Endothelial cell of umbilical vein (primary cell): ENCODE measurements around the gene MEGF11. TPM values are rescaled to one million over a fixed set of nuclear protein-coding genes. Genes with fewer than 3 reads are reported as not detected.

Experiments
- BruUV-seq: library from RNA; stranded (reverse); fragments of 400-500 nt; replicated peaks from 2 replicates; lab custom pipeline; 2021; lab: Mats Ljungman, UMichigan
- CTCF ChIA-PET: fragments of 300-600, 350-600 bp; sonication (Branson Sonifier 250); formaldehyde crosslinking; loops from one replicate; lab custom pipeline; 2021; ENCODE audit warnings: antibody characterized with exemption, inconsistent platforms; lab: Charles Lee
- POLR2A ChIA-PET: fragments of 300-600, 350-600 bp; sonication (Branson Sonifier 250); formaldehyde crosslinking; loops from one replicate; lab custom pipeline; 2021; ENCODE audit warnings: antibody characterized with exemption, inconsistent platforms; lab: Charles Lee
- DNase-seq: peaks from one replicate; pipeline ENCODE4 v3.0.0-alpha.2; 2011; ENCODE audit warnings: low read depth, low spot score
- FAIRE-seq: peaks from 2 replicates; lab custom pipeline; 2011; peaks lifted over from hg19 to GRCh38; lab: Jason Lieb, UNC
- H2AFZ ChIP-seq: 2 replicates; pipeline ENCODE4 v1.6.0; 2012; ENCODE audit warnings: low read depth, low read length, control low read depth, inconsistent platforms
- H3K27ac ChIP-seq: 2 replicates; pipeline ENCODE4 v1.5.1; 2011; ENCODE audit warnings: low read depth, mild to moderate bottlenecking, control low read depth, low read length, moderate library complexity; ENCODE audit not compliant: insufficient read depth
- H3K27me3 ChIP-seq, 2 experiments: 2 replicates each; pipeline versions ENCODE4 v1.6.0 to v1.6.1; 2011; ENCODE audit warnings: low read length in 2 of 2, mixed read lengths in 1 of 2; ENCODE audit not compliant: control insufficient read depth in 2 of 2, insufficient read depth in 2 of 2
- H3K36me3 ChIP-seq, 2 experiments: 2 replicates in 1 of 2; 3 replicates in 1 of 2; pipeline ENCODE4 v1.5.1; 2011; ENCODE audit warnings: low read length in 2 of 2, mild to moderate bottlenecking in 1 of 2, moderate library complexity in 1 of 2; ENCODE audit not compliant: control insufficient read depth in 2 of 2, insufficient read depth in 2 of 2; ENCODE audit errors: extremely low read depth in 1 of 2
- H3K4me1 ChIP-seq: 3 replicates; pipeline ENCODE4 v1.5.1; 2011; ENCODE audit warnings: mild to moderate bottlenecking, low read length; ENCODE audit not compliant: control insufficient read depth, insufficient read depth; ENCODE audit errors: extremely low read depth
- H3K4me2 ChIP-seq: 2 replicates; pipeline ENCODE4 v1.6.1; 2011; ENCODE audit warnings: low read length, control low read depth, mixed read lengths; ENCODE audit not compliant: insufficient read depth
- H3K4me3 ChIP-seq, 3 experiments: fragments of 200-600 bp in 1 of 3; sonication (generic), shearing (Covaris generic) in 1 of 3; replicated peaks in 1 of 3; 2 replicates each; pipeline ENCODE4 v1.5.1; 2011 to 2016; ENCODE audit warnings: control low read depth in 3 of 3, low read length in 3 of 3, mild to moderate bottlenecking in 2 of 3, inconsistent platforms in 1 of 3, low read depth in 1 of 3, moderate library complexity in 1 of 3; ENCODE audit not compliant: insufficient read depth in 1 of 3
- H3K79me2 ChIP-seq: 2 replicates; pipeline ENCODE4 v1.6.0; 2012; ENCODE audit warnings: low read length, inconsistent platforms; ENCODE audit not compliant: control insufficient read depth, insufficient read depth
- H3K9ac ChIP-seq: replicated peaks from 2 replicates; pipeline ENCODE3; 2011; ENCODE audit warnings: low read length, control low read depth; ENCODE audit not compliant: insufficient read depth; ENCODE audit errors: extremely low read depth
- H3K9me1 ChIP-seq: replicated peaks from 3 replicates; pipeline ENCODE4 v1.6.0; 2011; ENCODE audit warnings: mild to moderate bottlenecking, low read length; ENCODE audit not compliant: control insufficient read depth, insufficient read depth; ENCODE audit errors: extremely low read depth
- H3K9me3 ChIP-seq: replicated peaks from 2 replicates; pipeline ENCODE4 v1.5.1; 2012; ENCODE audit warnings: low read length, inconsistent platforms; ENCODE audit not compliant: control insufficient read depth, insufficient read depth
- H4K20me1 ChIP-seq: replicated peaks from 2 replicates; pipeline ENCODE3; 2011; ENCODE audit warnings: mild to moderate bottlenecking, low read length; ENCODE audit not compliant: control insufficient read depth, insufficient read depth; ENCODE audit errors: extremely low read depth
- CTCF ChIP-seq, 2 donors: IDR thresholded peaks; 1 replicate in 1 of 2; 2 replicates in 1 of 2; pipeline ENCODE4 v1.5.1; 2011; ENCODE audit warnings: low read length in 2 of 2, mild to moderate bottlenecking in 2 of 2, moderate library complexity in 2 of 2, control low read depth in 1 of 2, inconsistent platforms in 1 of 2, low read depth in 1 of 2; ENCODE audit not compliant: insufficient read depth in 1 of 2; ENCODE audit errors: extremely low read depth in 1 of 2
- EZH2 ChIP-seq: IDR thresholded peaks from 2 replicates; pipeline ENCODE4 v1.6.1; 2012; ENCODE audit warnings: borderline replicate concordance, low read depth, mild to moderate bottlenecking, moderate library complexity, low read length, inconsistent platforms; ENCODE audit not compliant: severe bottlenecking
- FOS ChIP-seq: IDR thresholded peaks from 2 replicates; pipeline ENCODE4 v1.6.1; 2011; ENCODE audit warnings: mild to moderate bottlenecking, low read length, moderate library complexity, borderline replicate concordance; ENCODE audit not compliant: insufficient read depth
- GATA2 ChIP-seq: IDR thresholded peaks from 2 replicates; pipeline ENCODE4 v1.7.0; 2011; ENCODE audit warnings: low read depth, mild to moderate bottlenecking, moderate library complexity, mixed read lengths, low read length; ENCODE audit not compliant: insufficient read length, insufficient read depth
- JUN ChIP-seq: IDR thresholded peaks from 2 replicates; pipeline ENCODE4 v1.6.1; 2011; ENCODE audit warnings: borderline replicate concordance, low read depth; ENCODE audit not compliant: insufficient read length, insufficient read depth
- MAX ChIP-seq: IDR thresholded peaks from 2 replicates; pipeline ENCODE4 v1.6.1; 2011; ENCODE audit not compliant: insufficient read depth, insufficient read length
- MYC ChIP-seq: IDR thresholded peaks from one replicate; pipeline ENCODE4 v1.6.1; 2011; ENCODE audit warnings: mild to moderate bottlenecking, low read depth, low read length
- POLR2A ChIP-seq: IDR thresholded peaks from 2 replicates; pipeline ENCODE4 v1.6.1; 2012; ENCODE audit warnings: low read depth, mild to moderate bottlenecking, control low read depth, low read length
- POLR2AphosphoS5 ChIP-seq: IDR thresholded peaks from 2 replicates; pipeline ENCODE4 v1.6.1; 2012; ENCODE audit warnings: low read depth, mild to moderate bottlenecking, control low read depth, low read length, moderate library complexity; ENCODE audit not compliant: insufficient read depth
- dilution Hi-C: fragments of 300-500 bp; cut with MboI; formaldehyde crosslinking; loops from one replicate; pipeline ENCODE4 v1.15.0; 2019; ENCODE audit warnings: low sequenced_read_pairs; ENCODE audit not compliant: extremely low pct_ligation_motif_present
- intact Hi-C: fragments of 100-400 bp; cut with micrococcal nuclease; formaldehyde crosslinking; loops from one replicate; pipeline ENCODE4 v1.10.0; 2022
- polyA plus RNA-seq, 4 experiments: library from polyadenylated mRNA; depleted of rRNA in 3 of 4; stranded (reverse) in 3 of 4; unstranded in 1 of 4; fragments of >200 nt; gene quantifications; 2 replicates each; pipeline versions ENCODE4 v1.2.1 to v1.2.3, GENCODE V29; 2011 to 2012; ENCODE audit warnings: missing spikeins in 1 of 4
- total RNA-seq: library from RNA; stranded (reverse); gene quantifications from 2 replicates; pipeline ENCODE4 v1.2.3, GENCODE V29; 2021

Gene MEGF11
- total and polyA plus RNA-seq, 2 donors (not counting 3 experiments of a cell fraction or from before 2014, with no cell fraction given) = not detected

GRCh38 chr15:65851981-65852380 is 401.6 kb downstream of the MEGF11 start:
- BruUV-seq = no TSS peak
- no peaks in the 10 kb centered on the region for H3K36me3 ChIP-seq
- no peaks in the 10 kb centered on the region for H3K9me3 ChIP-seq
- H3K27ac ChIP-seq = no peak overlapping the region
- DNase-seq (no peak), FAIRE-seq (no peak)
- ChIA-PET CTCF (interaction anchor here (0.6 to 1.9 kb wide), 2 partner anchors 11 to 307 kb away, joined by 3 to 5 read pairs; no protein-coding TSS in a partner anchor), POLR2A (no interaction called here)
- H4K20me1 ChIP-seq = no peaks in the 10 kb centered on the region
- no peak overlapping the region for H3K4me3 ChIP-seq
- H3K79me2 ChIP-seq = no peaks in the 10 kb centered on the region
- no peak overlapping the region for H3K4me2 ChIP-seq
- TF ChIP-seq FOS = no peak
- TF ChIP-seq MYC = no peak
- no peak for TF ChIP-seq POLR2AphosphoS5
- TF ChIP-seq JUN = no peak
- TF ChIP-seq POLR2A = no peak
- no peak for TF ChIP-seq CTCF (IDR thresholded peaks at IDR 0.05; ENCODE audit: extremely low read depth in 1 of 2, insufficient read depth in 1 of 2, low read depth in 1 of 2, low read length in 2 of 2)
- TF ChIP-seq GATA2 = no peak
- TF ChIP-seq EZH2 = no peak
- TF ChIP-seq MAX = no peak
- H3K9me1 ChIP-seq = no peaks in the 10 kb centered on the region
- no peaks in the 10 kb centered on the region for H3K4me1 ChIP-seq
- intact Hi-C loops (no loop called here), dilution Hi-C loops (no loop called here)
- no peak overlapping the region for H2AFZ ChIP-seq
- H3K27me3 ChIP-seq = no peaks in the 10 kb centered on the region
- H3K9ac ChIP-seq = no peak overlapping the region
